ENCODE measurements around the gene PI3.
"Not testable (repeated sequence)": the region's sequence is repeated elsewhere in the genome, so short reads cannot be mapped to it uniquely, and the experiment has no call there.

Gene PI3

GRCh38 chr20:45153147-45153546 lies 21.6 kb upstream of the PI3 start:
- no peak overlapping the region for H3K4me3 ChIP-seq
- no peak for TF ChIP-seq Cebpa-rat (IDR thresholded peaks at IDR 0.05)
- no peaks in the 10 kb centered on the region for H4K20me1 ChIP-seq
- H3K27me3 ChIP-seq, result no peaks in the 10 kb centered on the region
- H3K4me2 ChIP-seq, result peak overlapping the region in 5 of 11 experiments; percentile 50 to 84 (median 62); a peak in 10 of 22 replicates
- no peaks in the 10 kb centered on the region; a peak in 3 of 22 replicates for H3K36me3 ChIP-seq
- H3K9me3 ChIP-seq (replicated peaks in 1 of 11), result peaks cover 16 to 51% (median 30%) of the 10 kb centered on the region in 11 experiments; a peak in 21 of 22 replicates
- peaks cover 0 to 32% (median 12%) of the 10 kb centered on the region in 10 experiments; a peak in 11 of 20 replicates for H3K4me1 ChIP-seq
- H3K27ac ChIP-seq, result peak overlapping the region in 4 of 11 experiments; percentile 24 to 71 (median 65); a peak in 5 of 22 replicates
- H3K9ac ChIP-seq, result no peak overlapping the region

- Histone ChIP-seq H3K4me1 (peaks cover 0 to 32% (median 12%) of the 10 kb centered on the region in 10 experiments; a peak in 11 of 20 replicates), H3K9me3 (replicated peaks in 1 of 11) (peaks cover 20 to 57% (median 35%) of the 10 kb centered on the region in 11 experiments), H4K20me1 (no peaks in the 10 kb centered on the region), H3K9ac (no peak overlapping the region), H3K4me2 (peak overlapping the region in 6 of 11 experiments; percentile 17 to 84 (median 60); a peak in 11 of 22 replicates), H3K27me3 (no peaks in the 10 kb centered on the region), H3K36me3 (no peaks in the 10 kb centered on the region; a peak in 3 of 22 replicates), H3K4me3 (no peak overlapping the region), H3K27ac (peak overlapping the region in 5 of 11 experiments; percentile 24 to 71 (median 63); a peak in 8 of 22 replicates)
- TF ChIP-seq Cebpa-rat (IDR thresholded peaks at IDR 0.05), result no peak
These were observed 20.9 kb upstream of the PI3 start for GRCh38 chr20:45153752-45154151.

- Histone ChIP-seq H3K9me3 (replicated peaks in 1 of 11) (peaks cover 24 to 61% (median 40%) of the 10 kb centered on the region in 11 experiments), H3K36me3 (no peaks in the 10 kb centered on the region; a peak in 3 of 22 replicates), H3K9ac (no peak overlapping the region), H4K20me1 (no peaks in the 10 kb centered on the region), H3K4me1 (peaks cover 0 to 32% (median 12%) of the 10 kb centered on the region in 10 experiments; a peak in 11 of 20 replicates), H3K27me3 (no peaks in the 10 kb centered on the region), H3K27ac (peak overlapping the region in 6 of 11 experiments; percentile 14 to 71 (median 55); a peak in 9 of 22 replicates), H3K4me2 (peak overlapping the region in 6 of 11 experiments; percentile 17 to 84 (median 60); a peak in 11 of 22 replicates), H3K4me3 (no peak overlapping the region)
- TF ChIP-seq Cebpa-rat (IDR thresholded peaks at IDR 0.05), result no peak
These were observed 20.5 kb upstream of the PI3 start for GRCh38 chr20:45154183-45154582.

- Histone ChIP-seq H3K4me2 (peak overlapping the region in 6 of 11 experiments; percentile 17 to 84 (median 60); a peak in 8 of 22 replicates), H3K27ac (peak overlapping the region in 6 of 11 experiments; percentile 14 to 71 (median 55); a peak in 10 of 22 replicates), H3K4me1 (peaks cover 0 to 32% (median 12%) of the 10 kb centered on the region in 10 experiments; a peak in 11 of 20 replicates), H3K9me3 (replicated peaks in 1 of 11) (peaks cover 27 to 67% (median 45%) of the 10 kb centered on the region in 11 experiments)
- H3K9ac ChIP-seq, H3K27me3 ChIP-seq, H3K36me3 ChIP-seq, H3K4me3 ChIP-seq, H4K20me1 ChIP-seq: not testable (repeated sequence)
These were observed 19.9 kb upstream of the PI3 start for GRCh38 chr20:45154794-45155193.

- Histone ChIP-seq H3K9ac (no peak overlapping the region), H3K4me3 (no peak overlapping the region), H3K27ac (peak overlapping the region in 4 of 11 experiments; percentile 3 to 71 (median 56); a peak in 5 of 22 replicates), H3K36me3 (no peaks in the 10 kb centered on the region; a peak in 3 of 22 replicates), H3K27me3 (no peaks in the 10 kb centered on the region), H4K20me1 (no peaks in the 10 kb centered on the region), H3K4me2 (no peak overlapping the region), H3K4me1 (peaks cover 0 to 32% (median 12%) of the 10 kb centered on the region in 10 experiments; a peak in 11 of 20 replicates), H3K9me3 (replicated peaks in 1 of 11) (peaks cover 27 to 83% (median 53%) of the 10 kb centered on the region in 11 experiments)
- TF ChIP-seq Cebpa-rat (IDR thresholded peaks at IDR 0.05), result no peak
These were observed 18.0 kb upstream of the PI3 start for GRCh38 chr20:45156713-45157112.

- H3K4me2 ChIP-seq, result no peak overlapping the region
- H3K4me1 ChIP-seq, result peaks cover 0 to 28% (median 12%) of the 10 kb centered on the region in 10 experiments; a peak in 11 of 20 replicates
- H3K9me3 ChIP-seq (replicated peaks in 1 of 11), result peaks cover 30 to 88% (median 62%) of the 10 kb centered on the region in 11 experiments
- H3K27ac ChIP-seq, result no peak overlapping the region
- no peak for TF ChIP-seq Cebpa-rat (IDR thresholded peaks at IDR 0.05)
- H4K20me1 ChIP-seq, result no peaks in the 10 kb centered on the region
- peak overlapping the region in 1 of 10 experiments; percentile 3; a peak in 2 of 20 replicates for H3K4me3 ChIP-seq
- no peak overlapping the region for H3K9ac ChIP-seq
- no peaks in the 10 kb centered on the region for H3K27me3 ChIP-seq
- H3K36me3 ChIP-seq, result no peaks in the 10 kb centered on the region; a peak in 3 of 22 replicates
These were observed 16.7 kb upstream of the PI3 start for GRCh38 chr20:45157962-45158361.

- Histone ChIP-seq H4K20me1 (no peaks in the 10 kb centered on the region), H3K9ac (no peak overlapping the region), H3K4me1 (no peaks in the 10 kb centered on the region), H3K9me3 (replicated peaks in 1 of 11) (peaks cover 16 to 85% (median 35%) of the 10 kb centered on the region in 11 experiments), H3K4me2 (no peak overlapping the region), H3K4me3 (no peak overlapping the region), H3K27me3 (no peaks in the 10 kb centered on the region), H3K27ac (no peak overlapping the region), H3K36me3 (no peaks in the 10 kb centered on the region)
- no peak for TF ChIP-seq Cebpa-rat (IDR thresholded peaks at IDR 0.05)
These were observed 11.5 kb upstream of the PI3 start for GRCh38 chr20:45163083-45163803.

GRCh38 chr20:45164906-45165305 lies 9.8 kb upstream of the PI3 start:
- H3K9me3 ChIP-seq (replicated peaks in 1 of 11), result peaks cover 11 to 76% (median 26%) of the 10 kb centered on the region in 11 experiments
- no peak for TF ChIP-seq Cebpa-rat (IDR thresholded peaks at IDR 0.05)

GRCh38 chr20:45173522-45173921 lies 1.2 kb upstream of the PI3 start:
- Histone ChIP-seq H3K4me3 (no peak overlapping the region), H3K4me2 (no peak overlapping the region), H3K4me1 (no peaks in the 10 kb centered on the region), H3K9ac (no peak overlapping the region), H3K27ac (no peak overlapping the region), H3K27me3 (no peaks in the 10 kb centered on the region), H4K20me1 (no peaks in the 10 kb centered on the region), H3K9me3 (replicated peaks in 1 of 11) (peaks cover 4 to 17% (median 10%) of the 10 kb centered on the region in 11 experiments; a peak in 18 of 22 replicates), H3K36me3 (no peaks in the 10 kb centered on the region)
- no peak for TF ChIP-seq Cebpa-rat (IDR thresholded peaks at IDR 0.05)

More at GRCh38 chr20:45164906-45165305, 9.8 kb upstream of the PI3 start:
- H3K36me3 ChIP-seq, result no peaks in the 10 kb centered on the region
- no peak overlapping the region for H3K9ac ChIP-seq
- no peak overlapping the region for H3K27ac ChIP-seq
- H3K4me2 ChIP-seq, result no peak overlapping the region
- no peaks in the 10 kb centered on the region for H3K27me3 ChIP-seq
- H3K4me3 ChIP-seq, result no peak overlapping the region
- no peaks in the 10 kb centered on the region for H4K20me1 ChIP-seq
- H3K4me1 ChIP-seq, result no peaks in the 10 kb centered on the region

All from BLaER1 treated with 17β-estradiol and CSF1 and Interleukin-3, amounts not matched to agents 10 nM and 100 nM (cell line).